GM23338 (cell line): ENCODE measurements around the gene PTAFR. TPM values are rescaled to one million over a fixed set of nuclear protein-coding genes. Genes with fewer than 3 reads are reported as not detected.
A peak's percentile ranks its signal among the peaks of the same experiment; 100 is the strongest.

Source experiments
- ATAC-seq: fragments of 200-7000 bp; cut with Tn5 transposase; 3 replicates; pipeline ENCODE4 v1.9.1; 2020
- DNase-seq: peaks from one replicate; pipeline ENCODE4 v3.0.0-alpha.2; 2015; ENCODE audit warnings: low spot score
- H2AFZ ChIP-seq: fragments of 200-600 bp; sonication (generic); 2 replicates; pipeline ENCODE4 v1.8.0; 2016; ENCODE audit warnings: antibody characterized with exemption, mild to moderate bottlenecking, moderate library complexity
- H3F3A ChIP-seq: fragments of 200-600 bp; sonication (generic); replicated peaks from 2 replicates; pipeline ENCODE4 v1.8.0; 2017; ENCODE audit warnings: antibody characterized with exemption, mixed run types, low read depth
- H3K27ac ChIP-seq: fragments of 200-600 bp; sonication (generic); 2 replicates; pipeline ENCODE4 v1.6.1; 2016; ENCODE audit warnings: low read depth
- H3K27me3 ChIP-seq: fragments of 200-600 bp; sonication (generic); 2 replicates; pipeline ENCODE4 v1.8.0; 2016; ENCODE audit warnings: mild to moderate bottlenecking, mixed run types, moderate library complexity; ENCODE audit not compliant: insufficient read depth
- H3K36me3 ChIP-seq: fragments of 200-600 bp; sonication (generic); 2 replicates; pipeline ENCODE4 v1.8.0; 2016; ENCODE audit warnings: mild to moderate bottlenecking; ENCODE audit not compliant: insufficient read depth
- H3K4me1 ChIP-seq: fragments of 200-600 bp; sonication (generic); 2 replicates; pipeline ENCODE4 v1.8.0; 2016; ENCODE audit warnings: mild to moderate bottlenecking, moderate library complexity; ENCODE audit not compliant: insufficient read depth
- H3K4me2 ChIP-seq: fragments of 200-600 bp; sonication (generic); 2 replicates; pipeline ENCODE4 v1.7.1; 2017; ENCODE audit warnings: mixed run types
- H3K4me3 ChIP-seq: fragments of 200-600 bp; sonication (generic); 2 replicates; pipeline ENCODE4 v1.6.1; 2016; ENCODE audit warnings: mixed run types
- H3K79me2 ChIP-seq: fragments of 200-600 bp; sonication (generic); replicated peaks from 2 replicates; pipeline ENCODE4 v1.8.0; 2017; ENCODE audit warnings: mild to moderate bottlenecking; ENCODE audit not compliant: insufficient read depth
- H3K9me2 ChIP-seq: fragments of 200-600 bp; sonication (generic); 2 replicates; pipeline ENCODE4 v1.8.0; 2017; ENCODE audit not compliant: insufficient read depth
- H4K20me1 ChIP-seq: fragments of 200-600 bp; sonication (generic); replicated peaks from 2 replicates; pipeline ENCODE4 v1.8.0; 2017; ENCODE audit warnings: mild to moderate bottlenecking; ENCODE audit not compliant: insufficient read depth
- H3K27ac Mint-ChIP-seq: 2 replicates; pipeline ENCODE4 v1.8.0; 2020; ENCODE audit warnings: inconsistent platforms, mild to moderate bottlenecking, moderate library complexity, mixed read lengths
- H3K27me3 Mint-ChIP-seq: 3 replicates; pipeline ENCODE4 v1.8.0; 2022; ENCODE audit warnings: low read depth, mild to moderate bottlenecking, moderate library complexity, mixed read lengths, inconsistent platforms; ENCODE audit not compliant: insufficient read depth, poor library complexity
- H3K36me3 Mint-ChIP-seq: 3 replicates; pipeline ENCODE4 v1.8.0; 2021; ENCODE audit warnings: low read depth, mild to moderate bottlenecking, inconsistent platforms, moderate library complexity, mixed read lengths
- H3K4me1 Mint-ChIP-seq: 3 replicates; pipeline ENCODE4 v1.8.0; 2020; ENCODE audit warnings: mild to moderate bottlenecking, inconsistent platforms, mixed read lengths
- H3K4me3 Mint-ChIP-seq: 3 replicates; pipeline ENCODE4 v1.8.0; 2021; ENCODE audit warnings: moderate library complexity, mild to moderate bottlenecking, inconsistent platforms, mixed read lengths
- H3K9me3 Mint-ChIP-seq: 3 replicates; pipeline ENCODE4 v1.8.0; 2020; ENCODE audit warnings: moderate library complexity, mild to moderate bottlenecking, inconsistent platforms, mixed read lengths
- CREB1 ChIP-seq: fragments of 250-450 bp; sonication (Bioruptor Pico); IDR thresholded peaks from 2 replicates; pipeline ENCODE4 v1.5.0; 2020; ENCODE audit warnings: low read depth, mild to moderate bottlenecking, moderate library complexity
- CTCF ChIP-seq, 2 experiments: fragments of 200-600 bp in 1 of 2; sonication (generic) in 1 of 2; conservative IDR thresholded peaks; 2 replicates each; pipeline versions ENCODE4 v1.5.1 to v1.6.1; 2016 to 2017; ENCODE audit warnings: antibody characterized with exemption in 2 of 2, low read depth in 2 of 2, mild to moderate bottlenecking in 2 of 2, moderate library complexity in 1 of 2
- ETS1 ChIP-seq: IDR thresholded peaks from 2 replicates; pipeline ENCODE4 v1.6.1; 2016; ENCODE audit warnings: antibody characterized with exemption
- EZH2 ChIP-seq: fragments of 200-600 bp; sonication (generic); IDR thresholded peaks from one replicate; pipeline ENCODE4 v1.8.0; 2017; ENCODE audit warnings: antibody characterized with exemption, mild to moderate bottlenecking, low read depth; ENCODE audit not compliant: unreplicated experiment
- EZH2phosphoT487 ChIP-seq: fragments of 200-600 bp; sonication (generic); IDR thresholded peaks from one replicate; pipeline ENCODE4 v1.8.1; 2018; ENCODE audit warnings: antibody characterized with exemption; ENCODE audit not compliant: unreplicated experiment
- JUNB ChIP-seq: IDR thresholded peaks from one replicate; pipeline ENCODE4 v1.6.1; 2016; ENCODE audit warnings: antibody characterized with exemption; ENCODE audit not compliant: unreplicated experiment
- NANOG ChIP-seq: IDR thresholded peaks from 2 replicates; pipeline ENCODE4 v1.6.1; 2016; ENCODE audit warnings: antibody characterized with exemption, borderline replicate concordance
- POLR2AphosphoS5 ChIP-seq: IDR thresholded peaks from 2 replicates; pipeline ENCODE4 v1.6.1; 2016; ENCODE audit warnings: antibody characterized with exemption, low read depth
- REST ChIP-seq: IDR thresholded peaks from one replicate; pipeline ENCODE4 v1.6.1; 2018; ENCODE audit warnings: antibody characterized with exemption; ENCODE audit not compliant: unreplicated experiment
- STAT1 ChIP-seq: IDR thresholded peaks from one replicate; pipeline ENCODE4 v1.6.1; 2016; ENCODE audit warnings: antibody characterized with exemption; ENCODE audit not compliant: unreplicated experiment
- ZNF114 ChIP-seq: fragments of 250-450 bp; sonication (Bioruptor Pico); IDR thresholded peaks from 2 replicates; pipeline ENCODE4 v1.5.0; 2020; ENCODE audit warnings: mild to moderate bottlenecking, moderate library complexity
- ZNF331 ChIP-seq: fragments of 250-450 bp; sonication (Bioruptor Pico); IDR thresholded peaks from 2 replicates; pipeline ENCODE4 v1.5.0; 2020; ENCODE audit warnings: low read depth, mild to moderate bottlenecking, moderate library complexity
- ZNF462 ChIP-seq: fragments of 250-450 bp; sonication (Bioruptor Pico); IDR thresholded peaks from 2 replicates; pipeline ENCODE4 v1.5.0; 2020; ENCODE audit warnings: mild to moderate bottlenecking, moderate library complexity
- polyA plus RNA-seq: library from polyadenylated mRNA; unstranded; fragments of >200 nt; fragmentation: Nextera tagmentation; extraction: Ambion mirVana; gene quantifications from 2 replicates; pipeline ENCODE4 v1.2.1, GENCODE V29; 2016
- total RNA-seq: library from RNA; depleted of rRNA; stranded (reverse); fragments of >200 nt; shearing (Covaris generic); gene quantifications from 2 replicates; pipeline ENCODE4 v1.2.3, GENCODE V29; 2014

PTAFR gene
- total and polyA plus RNA-seq, 2 experiments from 2014 or later = 0.29 to 0.76 TPM

DNA sequence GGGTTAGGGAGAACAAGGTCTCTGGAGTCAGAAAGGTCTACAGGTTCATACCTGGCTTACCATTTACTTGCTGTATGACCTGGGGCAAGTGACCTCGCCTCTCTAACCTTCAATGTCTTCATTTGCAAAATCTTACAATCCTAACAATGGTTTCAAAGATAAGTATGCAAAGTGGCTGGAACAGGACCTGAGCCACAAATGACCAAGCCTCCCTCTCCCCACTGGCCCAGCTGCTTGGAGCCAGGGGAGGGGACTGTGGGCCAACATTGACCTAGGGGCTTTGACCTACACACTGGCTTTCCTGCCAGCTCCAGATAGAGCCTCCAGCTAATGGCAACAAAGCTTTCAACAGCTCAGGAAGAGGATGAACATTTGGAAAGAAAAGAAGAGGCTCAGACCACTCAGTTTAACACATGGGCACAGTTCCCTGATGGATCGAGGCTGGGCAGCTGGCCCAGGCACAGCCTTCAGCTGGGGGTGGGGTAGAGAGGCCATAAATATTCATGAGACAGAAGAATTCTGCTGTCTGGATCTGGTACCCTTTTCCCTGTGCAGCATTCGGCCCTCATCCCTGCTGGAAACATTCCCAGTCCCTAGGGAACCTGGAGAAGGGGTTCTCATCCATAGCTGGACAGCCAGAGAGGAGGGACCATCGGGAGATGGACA is 12.9 kb downstream of the PTAFR start:
- no peak overlapping the region for H3K27ac Mint-ChIP-seq
- H3K27ac ChIP-seq = no peak overlapping the region
- H3K9me3 Mint-ChIP-seq = no peaks in the 10 kb centered on the region
- H3K36me3 ChIP-seq = no peaks in the 10 kb centered on the region
- H3F3A ChIP-seq = no peaks in the 10 kb centered on the region
- H2AFZ ChIP-seq = 0 out of 2 replicates have a peak overlapping the region, but pooled peaks have one; percentile 75
- H3K9me2 ChIP-seq = no peaks in the 10 kb centered on the region
- H3K27me3 ChIP-seq = no peaks in the 10 kb centered on the region
- H3K4me3 Mint-ChIP-seq = no peak overlapping the region
- no peaks in the 10 kb centered on the region for H3K4me1 ChIP-seq
- no peak for TF ChIP-seq NANOG
- TF ChIP-seq ZNF462 (CRISPR knock-in tag) = no peak
- no peak for TF ChIP-seq ZNF331 (CRISPR knock-in tag)
- no peak for TF ChIP-seq EZH2phosphoT487
- TF ChIP-seq EZH2 = no peak
- TF ChIP-seq ZNF114 (CRISPR knock-in tag) = no peak
- no peak for TF ChIP-seq CREB1 (CRISPR knock-in tag)
- TF ChIP-seq CTCF (conservative IDR thresholded peaks at IDR 0.05; ENCODE audit: low read depth in 2 of 2) = no peak
- TF ChIP-seq ETS1 = no peak
- no peak for TF ChIP-seq STAT1
- TF ChIP-seq POLR2AphosphoS5 = no peak
- TF ChIP-seq JUNB = no peak
- no peak for TF ChIP-seq REST
- DNase-seq = no peak
- no peaks in the 10 kb centered on the region for H3K79me2 ChIP-seq
- H3K36me3 Mint-ChIP-seq = no peaks in the 10 kb centered on the region
- no peak overlapping the region for H3K4me2 ChIP-seq
- H4K20me1 ChIP-seq = no peaks in the 10 kb centered on the region
- H3K4me1 Mint-ChIP-seq = peaks cover 3% of the 10 kb centered on the region
- H3K4me3 ChIP-seq = no peak overlapping the region
- ATAC-seq = no peak; the same call in 2 of the 3 replicates
- H3K27me3 Mint-ChIP-seq = peaks cover 5% of the 10 kb centered on the region
